HEK293 (cell line): ENCODE results near the gene RAX2.

Experiments used
- BCL6B ChIP-seq: fragments of 450-650 bp; formaldehyde crosslinking; IDR thresholded peaks from 2 replicates; pipeline ENCODE4 v1.5.1; 2017; ENCODE audit warnings: missing biosample characterization, missing genetic modification characterization
- HIC1 ChIP-seq: fragments of 450-650 bp; formaldehyde crosslinking; IDR thresholded peaks from 2 replicates; pipeline ENCODE4 v1.5.1; 2016; ENCODE audit warnings: missing biosample characterization, missing genetic modification characterization
- INSM2 ChIP-seq: fragments of 450-650 bp; formaldehyde crosslinking; IDR thresholded peaks from 2 replicates; pipeline ENCODE4 v1.5.1; 2016; ENCODE audit warnings: missing biosample characterization, missing genetic modification characterization
- MZF1 ChIP-seq: fragments of 450-650 bp; formaldehyde crosslinking; IDR thresholded peaks from 2 replicates; pipeline ENCODE4 v1.5.1; 2017; ENCODE audit warnings: missing biosample characterization, missing genetic modification characterization, borderline replicate concordance
- OVOL3 ChIP-seq: fragments of 450-650 bp; formaldehyde crosslinking; IDR thresholded peaks from 2 replicates; pipeline ENCODE4 v1.5.1; 2016; ENCODE audit warnings: missing biosample characterization, missing genetic modification characterization
- PATZ1 ChIP-seq: fragments of 450-650 bp; formaldehyde crosslinking; IDR thresholded peaks from 2 replicates; pipeline ENCODE4 v1.5.1; 2016; ENCODE audit warnings: missing biosample characterization, missing genetic modification characterization
- REPIN1 ChIP-seq: fragments of 450-650 bp; formaldehyde crosslinking; IDR thresholded peaks from 2 replicates; pipeline ENCODE4 v1.5.1; 2017; ENCODE audit warnings: missing biosample characterization, missing genetic modification characterization, low read depth
- ZIC2 ChIP-seq: fragments of 450-650 bp; formaldehyde crosslinking; IDR thresholded peaks from 2 replicates; pipeline ENCODE4 v1.5.1; 2016; ENCODE audit warnings: missing biosample characterization, missing genetic modification characterization
- ZNF184 ChIP-seq: fragments of 450-650 bp; IDR thresholded peaks from 2 replicates; pipeline ENCODE4 v1.5.1; 2018; ENCODE audit warnings: missing biosample characterization, mild to moderate bottlenecking, missing genetic modification characterization
- ZNF26 ChIP-seq: fragments of 450-650 bp; formaldehyde crosslinking; IDR thresholded peaks from 2 replicates; pipeline ENCODE4 v1.5.1; 2016; ENCODE audit warnings: missing biosample characterization, missing genetic modification characterization
- ZNF274 ChIP-seq, 2 experiments: fragments of 200-500 bp in 1 of 2; fragments of 450-650 bp in 1 of 2; sonication (Bioruptor generic) in 1 of 2; formaldehyde crosslinking in 1 of 2; IDR thresholded peaks; 2 replicates each; pipeline versions ENCODE4 v1.5.1 to v1.6.1; 2014 to 2016; ENCODE audit warnings: borderline replicate concordance in 1 of 2, inconsistent platforms in 1 of 2, low read length in 1 of 2, missing biosample characterization in 1 of 2, missing genetic modification characterization in 1 of 2
- ZNF404 ChIP-seq: fragments of 450-650 bp; formaldehyde crosslinking; IDR thresholded peaks from 2 replicates; pipeline ENCODE4 v1.5.1; 2017; ENCODE audit warnings: missing biosample characterization, missing genetic modification characterization
- ZNF416 ChIP-seq: fragments of 450-650 bp; formaldehyde crosslinking; IDR thresholded peaks from 2 replicates; pipeline ENCODE4 v1.5.1; 2016; ENCODE audit warnings: missing biosample characterization, missing genetic modification characterization
- ZNF426 ChIP-seq: fragments of 450-650 bp; formaldehyde crosslinking; IDR thresholded peaks from 2 replicates; pipeline ENCODE4 v1.5.1; 2017; ENCODE audit warnings: missing biosample characterization, missing genetic modification characterization, mild to moderate bottlenecking, inconsistent platforms, moderate library complexity
- ZNF449 ChIP-seq: fragments of 450-650 bp; formaldehyde crosslinking; IDR thresholded peaks from 2 replicates; pipeline ENCODE4 v1.5.1; 2017; ENCODE audit warnings: missing biosample characterization, mild to moderate bottlenecking, missing genetic modification characterization, moderate library complexity
- ZNF473 ChIP-seq: fragments of 450-650 bp; formaldehyde crosslinking; IDR thresholded peaks from 2 replicates; pipeline ENCODE4 v1.5.1; 2017; ENCODE audit warnings: missing biosample characterization, missing genetic modification characterization
- ZNF548 ChIP-seq: fragments of 450-650 bp; formaldehyde crosslinking; IDR thresholded peaks from 2 replicates; pipeline ENCODE4 v1.5.1; 2016; ENCODE audit warnings: missing biosample characterization, missing genetic modification characterization
- ZNF549 ChIP-seq: fragments of 450-650 bp; IDR thresholded peaks from 2 replicates; pipeline ENCODE4 v1.5.1; 2018; ENCODE audit warnings: missing biosample characterization, missing genetic modification characterization, mild to moderate bottlenecking, inconsistent platforms, moderate library complexity
- ZNF600 ChIP-seq: fragments of 450-650 bp; formaldehyde crosslinking; IDR thresholded peaks from 2 replicates; pipeline ENCODE4 v1.5.1; 2016; ENCODE audit warnings: missing biosample characterization, missing genetic modification characterization
- ZNF610 ChIP-seq: fragments of 450-650 bp; formaldehyde crosslinking; IDR thresholded peaks from 2 replicates; pipeline ENCODE4 v1.5.1; 2016; ENCODE audit warnings: missing biosample characterization, missing genetic modification characterization, borderline replicate concordance
- ZNF629 ChIP-seq: fragments of 450-650 bp; formaldehyde crosslinking; IDR thresholded peaks from 2 replicates; pipeline ENCODE4 v1.5.1; 2017; ENCODE audit warnings: missing biosample characterization, missing genetic modification characterization
- ZNF645 ChIP-seq: fragments of 450-650 bp; formaldehyde crosslinking; IDR thresholded peaks from 2 replicates; pipeline ENCODE4; 2016; ENCODE audit warnings: missing biosample characterization, missing genetic modification characterization
- ZNF830 ChIP-seq: fragments of 450-650 bp; IDR thresholded peaks from 2 replicates; pipeline ENCODE4 v1.5.0; 2018; ENCODE audit warnings: missing biosample characterization, missing genetic modification characterization, low read depth, mild to moderate bottlenecking, moderate library complexity
- ZNF837 ChIP-seq: fragments of 450-650 bp; formaldehyde crosslinking; IDR thresholded peaks from 2 replicates; pipeline ENCODE4 v1.5.1; 2016; ENCODE audit warnings: missing biosample characterization, missing genetic modification characterization
- ZSCAN4 ChIP-seq: fragments of 450-650 bp; formaldehyde crosslinking; IDR thresholded peaks from 2 replicates; pipeline ENCODE4 v1.5.1; 2017; ENCODE audit warnings: missing biosample characterization, missing genetic modification characterization

The RAX2 gene

GRCh38 chr19:3761382-3762129 lies 10.5 kb downstream of the RAX2 start, which contains the start of gene APBA3 (continued):
- TF ChIP-seq ZNF26 (tag by site-specific recombination) = no peak
- TF ChIP-seq ZNF548 (tag by site-specific recombination) = no peak
- TF ChIP-seq INSM2 (tag by site-specific recombination) = no peak; the same call in 1 of the 2 replicates
- TF ChIP-seq ZNF645 (tag by site-specific recombination) = no peak
- no peak for TF ChIP-seq ZNF426 (tag by site-specific recombination)
- TF ChIP-seq MZF1 (tag by site-specific recombination) = peak; percentile 33; the same call in 1 of the 2 replicates
- no peak for TF ChIP-seq ZNF416
- TF ChIP-seq HIC1 (tag by site-specific recombination) = no peak
- no peak for TF ChIP-seq ZNF549 (tag by site-specific recombination)
- peak; percentile 63 for TF ChIP-seq ZNF600 (tag by site-specific recombination)
- no peak for TF ChIP-seq REPIN1 (tag by site-specific recombination)
- TF ChIP-seq ZNF610 = peak; percentile 40
- peak; percentile 98 for TF ChIP-seq PATZ1 (tag by site-specific recombination)
- peak; percentile 55 for TF ChIP-seq ZIC2
- no peak for TF ChIP-seq ZNF837 (tag by site-specific recombination)
- no peak for TF ChIP-seq OVOL3 (tag by site-specific recombination)
- peak; percentile 70 for TF ChIP-seq ZNF629 (tag by site-specific recombination)
- peak; percentile 29; the same call in 1 of the 2 replicates for TF ChIP-seq ZNF184 (tag by site-specific recombination)
- no peak for TF ChIP-seq ZNF830 (tag by site-specific recombination)
- TF ChIP-seq BCL6B (tag by site-specific recombination) = no peak
- no peak for TF ChIP-seq ZNF404 (tag by site-specific recombination)
- no peak for TF ChIP-seq ZSCAN4 (tag by site-specific recombination)
- TF ChIP-seq ZNF449 = no peak
- TF ChIP-seq ZNF274 (IDR thresholded peaks at IDR 0.05; ENCODE audit: low read length) = no peak
- TF ChIP-seq ZNF274 (tag by site-specific recombination; IDR thresholded peaks at IDR 0.05; ENCODE audit: borderline replicate concordance) = no peak
- TF ChIP-seq ZNF473 (tag by site-specific recombination) = no peak
